Activated naive CD4-positive, alpha-beta T cell treated with anti-CD3 and anti-CD28 coated beads, Interleukin-2, amount 50 U/mL, for 72 hours (primary cell): Measurements from ENCODE around the gene LRP1B. TPM values are rescaled to one million over a fixed set of nuclear protein-coding genes. Genes with fewer than 3 reads are reported as not detected.
"Not testable (repeated sequence)": the region's sequence is repeated elsewhere in the genome, so short reads cannot be mapped to it uniquely, and the experiment has no call there.

Experiments
- ATAC-seq, 2 donors: fragments of 150-1000 bp; cut with Tn5 transposase; 2 replicates each; pipeline ENCODE4 v1.10.0; 2021; ENCODE audit warnings: mild to moderate bottlenecking in 2 of 2, moderate library complexity in 2 of 2
- DNase-seq, 2 donors: peaks; one replicate each; pipeline ENCODE4 v3.0.0; 2021 to 2022; ENCODE audit warnings: low spot score in 2 of 2
- H3K27ac Mint-ChIP-seq, 2 donors: one replicate each; pipeline ENCODE4 v1.8.0; 2022; ENCODE audit warnings: mild to moderate bottlenecking in 2 of 2, mixed read lengths in 2 of 2
- H3K36me3 Mint-ChIP-seq, 2 donors: one replicate each; pipeline ENCODE4 v1.8.0; 2022; ENCODE audit warnings: mixed read lengths in 2 of 2
- H3K9me3 Mint-ChIP-seq, 2 donors: one replicate each; pipeline ENCODE4 v1.8.0; 2022; ENCODE audit warnings: mixed read lengths in 2 of 2
- total RNA-seq, 2 donors: library from RNA; stranded (reverse); gene quantifications; one replicate each; pipeline ENCODE4 v1.2.3, GENCODE V29; 2022

LRP1B gene
- total RNA-seq, 2 donors from 2014 or later = not detected

- DNase-seq (no peak), ATAC-seq (no peak)
- H3K27ac Mint-ChIP-seq = no peak overlapping the region
- no peaks in the 10 kb centered on the region for H3K36me3 Mint-ChIP-seq
- H3K9me3 Mint-ChIP-seq = peaks cover 9 to 16% of the 10 kb centered on the region in 2 donors
Measured at GRCh38 chr2:140580532-140581151, 1550.2 kb downstream of the LRP1B start.

- DNase-seq (no peak), ATAC-seq (no peak)
- no peaks in the 10 kb centered on the region for H3K36me3 Mint-ChIP-seq
- peaks cover 12 to 16% of the 10 kb centered on the region in 2 donors for H3K9me3 Mint-ChIP-seq
- H3K27ac Mint-ChIP-seq = no peak overlapping the region
Measured at GRCh38 chr2:140577453-140577852, 1553.4 kb downstream of the LRP1B start.

- ATAC-seq (no peak), DNase-seq (no peak)
- Mint-ChIP-seq H3K27ac (no peak overlapping the region), H3K36me3 (no peaks in the 10 kb centered on the region), H3K9me3 (peaks cover 7 to 10% of the 10 kb centered on the region in 2 donors)
Measured at GRCh38 chr2:140567734-140568133, 1563.1 kb downstream of the LRP1B start.

- ATAC-seq (no peak), DNase-seq (no peak)
Measured at GRCh38 chr2:140565756-140566155, 1565.1 kb downstream of the LRP1B start.

GRCh38 chr2:140555701-140556100, 1575.1 kb downstream of the LRP1B start:
- peaks cover 10 to 12% of the 10 kb centered on the region in 2 donors for H3K9me3 Mint-ChIP-seq
- no peak overlapping the region for H3K27ac Mint-ChIP-seq
- no peak for DNase-seq
- ATAC-seq = no peak
- H3K36me3 Mint-ChIP-seq = no peaks in the 10 kb centered on the region

More at GRCh38 chr2:140565756-140566155, 1565.1 kb downstream of the LRP1B start:
- Mint-ChIP-seq H3K27ac (no peak overlapping the region), H3K9me3 (peaks cover 5 to 6% of the 10 kb centered on the region in 2 donors), H3K36me3 (no peaks in the 10 kb centered on the region)

GRCh38 chr2:140552634-140553033, 1578.2 kb downstream of the LRP1B start:
- DNase-seq (no peak), ATAC-seq (no peak)
- Mint-ChIP-seq H3K27ac (no peak overlapping the region), H3K36me3 (no peaks in the 10 kb centered on the region), H3K9me3 (peaks cover 6 to 9% of the 10 kb centered on the region in 2 donors)

GRCh38 chr2:140551287-140551686, 1579.5 kb downstream of the LRP1B start:
- DNase-seq = no peak
- peaks cover 7 to 11% of the 10 kb centered on the region in 2 donors for H3K9me3 Mint-ChIP-seq
- H3K36me3 Mint-ChIP-seq = peaks cover 0 to under 1% of the 10 kb centered on the region in 2 donors
- H3K27ac Mint-ChIP-seq = no peak overlapping the region
- no peak for ATAC-seq

- no peak overlapping the region for H3K27ac Mint-ChIP-seq
- DNase-seq (no peak), ATAC-seq (no peak)
- peaks cover 12 to 16% of the 10 kb centered on the region in 2 donors for H3K9me3 Mint-ChIP-seq
- peaks cover 0 to 5% of the 10 kb centered on the region in 2 donors for H3K36me3 Mint-ChIP-seq
Measured at GRCh38 chr2:140550821-140551220, 1580.0 kb downstream of the LRP1B start.

GRCh38 chr2:140544769-140545168, 1586.0 kb downstream of the LRP1B start:
- H3K27ac Mint-ChIP-seq, ATAC-seq, H3K36me3 Mint-ChIP-seq, DNase-seq: not testable (repeated sequence)
- H3K9me3 Mint-ChIP-seq = peaks cover 22 to 30% of the 10 kb centered on the region in 2 donors

GRCh38 chr2:140542627-140543026, 1588.2 kb downstream of the LRP1B start:
- Mint-ChIP-seq H3K27ac (no peak overlapping the region), H3K9me3 (peaks cover 26 to 35% of the 10 kb centered on the region in 2 donors), H3K36me3 (peaks cover 0 to 9% of the 10 kb centered on the region in 2 donors)
- DNase-seq (no peak), ATAC-seq (no peak)

- H3K27ac Mint-ChIP-seq = no peak overlapping the region
- ATAC-seq (no peak), DNase-seq (no peak)
- no peaks in the 10 kb centered on the region for H3K36me3 Mint-ChIP-seq
- H3K9me3 Mint-ChIP-seq = peaks cover 11 to 13% of the 10 kb centered on the region in 2 donors
Measured at GRCh38 chr2:140539242-140539875, 1591.5 kb downstream of the LRP1B start.

- ATAC-seq (no peak), DNase-seq (no peak)
- H3K9me3 Mint-ChIP-seq = peaks cover 18 to 27% of the 10 kb centered on the region in 2 donors
- H3K36me3 Mint-ChIP-seq = no peaks in the 10 kb centered on the region
- H3K27ac Mint-ChIP-seq = no peak overlapping the region
Measured at GRCh38 chr2:140529706-140530105, 1601.1 kb downstream of the LRP1B start.

- Mint-ChIP-seq H3K27ac (no peak overlapping the region), H3K9me3 (peaks cover 21 to 27% of the 10 kb centered on the region in 2 donors), H3K36me3 (no peaks in the 10 kb centered on the region)
- no peak for DNase-seq
- no peak for ATAC-seq
Measured at GRCh38 chr2:140528982-140529381, 1601.8 kb downstream of the LRP1B start.

- no peak for ATAC-seq
- DNase-seq = no peak
- Mint-ChIP-seq H3K9me3 (peaks cover 16 to 31% of the 10 kb centered on the region in 2 donors), H3K27ac (no peak overlapping the region), H3K36me3 (no peaks in the 10 kb centered on the region)
Measured at GRCh38 chr2:140526575-140526974, 1604.2 kb downstream of the LRP1B start.

GRCh38 chr2:140512106-140512505, 1618.7 kb downstream of the LRP1B start:
- H3K27ac Mint-ChIP-seq = no peak overlapping the region
- no peaks in the 10 kb centered on the region for H3K36me3 Mint-ChIP-seq

GRCh38 chr2:140509765-140510164, 1621.1 kb downstream of the LRP1B start:
- Mint-ChIP-seq H3K27ac (no peak overlapping the region), H3K36me3 (no peaks in the 10 kb centered on the region), H3K9me3 (peaks cover 13 to 14% of the 10 kb centered on the region in 2 donors)
- ATAC-seq (no peak), DNase-seq (no peak)

More at GRCh38 chr2:140512106-140512505, 1618.7 kb downstream of the LRP1B start:
- ATAC-seq (no peak), DNase-seq (no peak)
- peaks cover 13 to 14% of the 10 kb centered on the region in 2 donors for H3K9me3 Mint-ChIP-seq

- Mint-ChIP-seq H3K36me3 (no peaks in the 10 kb centered on the region), H3K27ac (no peak overlapping the region), H3K9me3 (peaks cover 13 to 14% of the 10 kb centered on the region in 2 donors)
- ATAC-seq = no peak
- no peak for DNase-seq
Measured at GRCh38 chr2:140508756-140509155, 1622.1 kb downstream of the LRP1B start.

- DNase-seq (no peak), ATAC-seq (no peak)
- H3K27ac Mint-ChIP-seq = no peak overlapping the region
- no peaks in the 10 kb centered on the region for H3K36me3 Mint-ChIP-seq
- H3K9me3 Mint-ChIP-seq = peaks cover 13 to 14% of the 10 kb centered on the region in 2 donors
Measured at GRCh38 chr2:140506606-140507005, 1624.2 kb downstream of the LRP1B start.
